ENCODE data around the gene SP140.
"Not testable (repeated sequence)": the region's sequence is repeated elsewhere in the genome, so short reads cannot be mapped to it uniquely, and the experiment has no call there.

Gene SP140

GRCh38 chr2:230224458-230224857 is 1.1 kb upstream of the SP140 start:
- DNase-seq: no peak

DNA sequence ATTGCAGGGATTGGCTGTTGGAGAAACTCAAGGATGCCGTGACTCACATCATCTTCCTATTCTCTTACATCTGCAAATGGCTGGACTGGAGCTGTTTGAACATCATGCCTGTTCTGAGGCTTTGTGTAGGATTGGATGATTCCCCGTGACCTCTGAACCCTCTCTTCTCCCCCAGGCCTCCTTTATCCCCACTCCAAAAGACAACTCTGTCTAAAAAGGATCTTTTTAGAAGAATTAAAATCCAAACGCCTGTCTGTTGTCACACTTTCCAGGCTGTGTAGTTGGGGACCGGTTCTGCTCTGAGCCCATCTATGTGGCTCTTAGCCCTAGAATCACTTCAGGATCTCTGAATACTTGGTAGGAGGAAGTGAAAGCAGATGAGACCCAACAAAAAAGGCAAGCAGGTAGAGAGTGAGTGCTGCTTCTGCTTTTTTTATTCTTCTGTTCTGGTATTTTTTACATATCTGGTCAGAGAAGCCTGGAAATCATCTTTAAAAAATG is 565 bp downstream of the SP140 start:
- no peak for DNase-seq

- no peak for DNase-seq
Measured at GRCh38 chr2:230227216-230227615, 1.7 kb downstream of the SP140 start.

- DNase-seq: no peak
Measured at GRCh38 chr2:230230087-230230486, 4.6 kb downstream of the SP140 start.

GRCh38 chr2:230230496-230231200 is 5.1 kb downstream of the SP140 start:
- DNase-seq: no peak

- no peak for DNase-seq
Measured at GRCh38 chr2:230231251-230231650, 5.7 kb downstream of the SP140 start.

GRCh38 chr2:230234122-230234722 is 8.7 kb downstream of the SP140 start:
- no peak for DNase-seq

DNA sequence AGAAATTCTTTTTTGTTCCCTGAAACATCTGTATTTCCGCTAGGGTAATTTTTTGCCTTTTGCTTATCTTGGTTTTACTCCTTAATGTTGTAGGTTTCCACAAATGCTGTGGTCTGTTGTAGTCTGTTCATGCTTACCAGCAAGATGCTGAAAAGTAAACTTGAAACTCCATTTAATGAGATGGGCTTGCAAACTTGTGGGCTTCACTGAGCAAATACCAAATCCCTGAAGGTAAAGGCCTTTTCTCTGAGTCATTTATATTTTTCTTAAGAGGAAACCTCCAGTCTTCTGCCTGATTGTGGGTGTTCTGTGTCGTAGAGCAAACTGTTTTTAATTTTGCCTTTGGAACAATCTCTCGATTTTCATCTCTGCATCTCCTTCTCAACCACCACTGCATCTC is 9.3 kb downstream of the SP140 start:
- no peak for DNase-seq

DNA sequence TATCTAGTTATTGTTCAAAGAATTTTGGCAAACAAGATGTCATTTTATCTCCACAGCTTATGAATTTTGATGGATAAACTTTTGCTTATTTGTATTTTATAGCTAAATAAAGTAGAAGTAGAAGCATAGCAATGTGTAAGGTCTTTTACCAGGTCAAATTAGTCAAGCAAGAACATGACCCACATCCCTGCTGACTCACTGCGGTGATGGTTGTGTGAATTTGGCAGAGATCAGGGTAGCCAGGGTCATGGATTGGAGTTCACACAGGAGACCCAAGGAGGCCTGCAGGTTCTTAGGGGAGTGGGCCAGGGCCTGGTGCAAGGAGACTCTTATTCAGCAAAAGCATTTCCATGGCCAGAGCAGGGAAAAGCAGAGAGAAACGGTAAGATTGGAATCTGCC is 18.7 kb downstream of the SP140 start:
- no peak for DNase-seq

GRCh38 chr2:230246206-230246605 is 20.7 kb downstream of the SP140 start:
- no peak for DNase-seq

DNA sequence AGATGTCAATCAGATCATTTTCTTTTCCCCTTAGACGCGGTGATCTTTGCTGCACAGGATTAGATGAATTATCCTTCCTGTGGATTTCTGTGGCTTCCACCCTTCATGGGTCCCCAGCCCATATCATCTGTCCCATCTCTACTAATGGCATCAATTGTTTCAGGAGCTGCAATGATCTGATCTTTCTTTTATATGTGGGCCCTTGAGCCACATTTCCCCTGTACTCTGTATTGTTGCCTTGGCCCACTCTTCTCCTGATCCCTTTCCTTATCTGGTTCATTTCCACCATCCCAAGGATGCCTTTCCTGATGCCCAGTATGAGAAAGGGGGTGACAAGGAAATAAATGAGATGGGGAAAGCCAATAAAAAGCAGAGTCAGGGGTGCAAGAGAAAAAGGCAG is 24.7 kb downstream of the SP140 start:
- DNase-seq: no peak

DNA sequence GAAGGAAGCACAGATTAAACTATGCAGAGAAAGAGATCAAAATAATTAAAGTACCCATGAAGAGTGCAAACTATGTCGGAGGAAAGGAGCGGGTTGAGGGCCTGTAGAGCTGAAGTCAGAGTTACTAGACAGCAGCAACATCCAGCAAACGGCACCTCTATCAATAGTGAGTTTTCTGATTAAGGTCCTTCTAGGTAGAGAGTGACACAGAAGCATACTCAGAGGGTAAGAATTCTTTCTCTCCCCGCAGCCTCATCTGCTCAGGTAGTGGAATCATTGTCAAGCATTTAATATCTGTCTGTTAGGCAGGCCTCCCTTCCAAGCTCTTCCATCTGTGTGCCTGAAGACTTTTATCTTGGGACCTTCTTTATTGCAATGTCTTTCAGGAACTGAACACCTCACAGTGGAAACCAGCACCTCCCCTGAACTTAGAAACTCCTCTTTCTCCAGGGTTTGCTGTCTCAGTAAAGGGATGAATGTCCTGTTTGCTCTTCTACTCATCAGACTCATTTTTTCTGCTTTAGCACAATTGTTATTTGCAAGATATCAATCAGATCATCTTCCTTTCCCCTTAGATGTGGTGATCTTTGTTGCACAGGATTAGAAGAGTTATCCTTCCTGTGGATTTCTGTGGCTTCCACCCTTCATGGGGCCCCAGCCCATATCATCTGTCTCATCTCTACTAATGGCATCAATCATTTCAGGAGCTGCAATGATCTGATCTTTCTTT is 28.8 kb downstream of the SP140 start:
- DNase-seq: no peak

GRCh38 chr2:230256733-230257332 is 31.3 kb downstream of the SP140 start:
- no peak for DNase-seq

DNA sequence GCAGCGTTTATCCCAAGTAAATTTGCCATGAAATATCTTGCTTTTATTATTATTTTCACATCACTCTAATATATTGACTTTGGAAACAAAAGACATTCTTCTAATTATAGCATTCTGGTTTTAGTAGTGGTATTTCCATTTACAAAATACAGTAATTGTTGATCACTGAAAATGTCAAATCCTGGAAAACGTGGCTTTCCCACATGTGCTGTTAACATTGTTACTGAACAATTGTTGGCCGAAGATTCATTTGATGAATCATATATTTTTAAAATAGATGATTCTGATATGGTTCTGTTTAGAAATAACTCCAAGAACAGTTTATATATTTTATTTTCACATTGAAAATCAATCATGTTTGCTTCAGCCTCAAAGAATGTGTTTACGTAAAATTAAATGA is 32.9 kb downstream of the SP140 start:
- no peak for DNase-seq

DNA sequence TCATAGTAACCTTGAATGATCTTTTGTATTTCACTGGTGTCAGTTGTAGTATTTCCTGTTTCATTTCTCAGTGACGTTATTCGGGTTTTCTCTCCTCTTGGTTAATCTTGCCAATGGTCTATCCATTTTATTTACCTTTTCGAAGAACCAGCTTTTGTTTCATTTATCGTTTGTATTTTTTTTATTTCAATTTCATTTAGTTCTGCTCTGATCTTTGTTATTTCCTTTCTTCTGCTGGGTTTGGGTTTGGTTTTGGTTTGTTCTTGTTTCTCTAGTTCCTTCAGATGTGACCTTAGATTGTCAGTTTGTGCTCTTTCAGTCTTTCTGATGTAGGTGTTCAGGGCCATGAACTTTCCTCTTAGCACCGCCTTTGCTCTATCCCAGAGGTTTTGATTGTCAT is 36.7 kb downstream of the SP140 start:
- DNase-seq: no peak

DNA sequence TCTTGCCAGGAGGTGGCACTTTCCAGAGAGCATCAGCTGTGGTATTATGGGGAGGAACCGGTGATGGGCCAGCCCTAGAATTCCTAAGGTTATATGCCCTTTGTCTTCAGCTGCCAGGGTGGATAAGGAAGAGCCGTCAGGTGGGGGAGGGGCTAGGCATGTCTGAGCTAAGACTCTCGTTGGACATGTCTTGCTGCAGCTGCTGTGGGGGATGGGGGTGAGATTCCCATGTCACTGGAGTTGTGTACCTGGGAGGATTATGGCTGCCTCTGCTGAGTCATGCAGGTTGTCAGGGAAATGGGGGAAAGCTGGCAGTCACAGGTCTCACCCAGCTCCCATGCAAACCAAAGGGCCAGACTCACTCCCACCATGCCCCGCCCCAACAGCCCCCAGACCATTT is 39.4 kb downstream of the SP140 start:
- not testable (repeated sequence) for DNase-seq

DNA sequence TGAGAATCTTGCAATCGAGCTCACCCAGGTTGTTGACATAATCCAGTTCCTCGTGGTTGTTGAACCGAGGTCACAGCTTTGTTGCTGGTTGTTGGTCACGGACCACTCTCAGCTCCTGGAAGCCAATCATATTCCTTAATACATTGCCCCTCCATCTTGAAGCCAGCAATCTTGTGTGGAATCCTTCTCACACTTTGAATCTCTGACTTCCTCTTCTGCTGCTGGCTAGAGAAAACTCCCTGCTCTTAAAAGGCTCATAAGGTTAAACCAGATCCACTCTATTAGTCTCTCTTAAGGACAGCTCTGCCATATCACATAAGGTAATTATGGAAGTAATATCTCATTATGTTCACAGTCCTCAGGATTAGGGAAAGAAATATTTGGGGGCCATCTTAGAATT is 41.1 kb downstream of the SP140 start:
- DNase-seq: no peak

GRCh38 chr2:230267059-230267458 is 41.5 kb downstream of the SP140 start:
- DNase-seq: no peak

GRCh38 chr2:230267556-230267955 is 42.0 kb downstream of the SP140 start:
- no peak for DNase-seq

- DNase-seq: peak in 1 of 51 donors; percentile 1
Measured at GRCh38 chr2:230268606-230269243, 43.2 kb downstream of the SP140 start.

DNA sequence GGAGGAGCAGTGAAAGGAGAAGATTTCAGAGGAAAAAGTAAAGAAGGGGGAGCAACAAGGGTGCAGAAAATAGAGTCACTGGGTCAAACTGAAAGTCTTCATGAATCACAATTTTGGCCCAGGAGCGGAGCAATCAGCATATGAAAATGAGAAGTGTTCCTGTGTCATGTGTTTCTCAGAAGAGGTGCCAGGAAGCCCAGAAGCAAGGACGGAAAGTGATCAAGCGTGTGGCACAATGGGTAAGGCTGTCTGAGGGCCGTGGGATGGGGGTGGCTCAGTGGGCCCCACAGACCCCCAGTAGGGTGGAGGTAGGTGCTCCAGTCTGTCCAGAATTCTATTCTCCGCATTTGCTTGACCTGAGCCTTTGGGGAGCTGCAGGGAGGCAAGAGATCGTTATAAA is 44.2 kb downstream of the SP140 start:
- DNase-seq: peak in 1 of 51 donors; percentile 86

GRCh38 chr2:230282936-230283335 is 57.4 kb downstream of the SP140 start:
- no peak for DNase-seq

Data from hypothalamus (tissue), 51 donors.